ENCODE measurements around the gene AP5B1. TPM values are rescaled to one million over a fixed set of nuclear protein-coding genes. Genes with fewer than 3 reads are reported as not detected.

AP5B1 gene
- total RNA-seq, 3 donors from 2014 or later, result 15.5 to 19.3 (median 17.6) TPM

DNA sequence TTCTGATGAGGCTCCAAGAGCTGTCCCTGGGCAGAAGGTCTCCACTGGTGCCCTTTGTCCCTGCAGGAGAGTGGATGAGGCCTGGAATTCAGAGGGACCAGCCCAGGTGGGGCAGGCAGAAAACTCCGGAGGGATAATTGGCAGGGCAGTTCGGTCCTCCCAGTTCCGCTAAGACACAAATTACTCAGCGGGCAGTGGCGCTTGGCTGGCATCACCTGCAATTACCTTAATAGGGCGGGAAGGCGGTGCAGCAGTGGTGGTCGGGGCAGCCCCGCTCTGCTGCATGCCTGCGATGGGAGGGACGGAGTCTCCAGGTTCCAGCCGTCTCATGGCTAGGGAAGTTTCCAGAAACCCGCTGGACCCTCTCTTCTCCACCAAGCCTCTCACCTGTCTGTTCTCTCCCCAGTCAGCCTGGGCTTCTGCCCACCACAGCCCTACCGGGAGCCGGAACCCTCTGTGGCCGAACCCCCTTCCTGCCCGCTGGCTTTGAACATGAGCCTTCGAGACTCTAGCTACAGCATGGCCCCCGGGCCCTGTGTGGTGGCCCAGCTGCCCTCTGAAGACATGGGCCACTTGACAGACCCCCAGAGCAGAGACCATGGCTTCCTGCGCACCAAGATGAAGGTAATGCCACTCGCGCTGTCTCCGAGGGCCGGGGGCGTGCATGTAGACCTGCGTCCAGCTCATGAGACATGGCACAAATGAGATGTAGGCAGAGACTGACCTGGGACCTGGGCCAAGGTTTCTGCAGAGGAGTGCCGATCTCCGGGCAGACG lies 13.0 kb upstream of the AP5B1 start:
- intact Hi-C loops (cut with DNase I; ENCODE audit: low total_unique reads), result no loop called here
- DNase-seq (ENCODE audit: low spot score in 2 of 2), result no peak
- TF ChIP-seq POLR2AphosphoS5 (IDR thresholded peaks at IDR 0.05), result no peak
- TF ChIP-seq, protein P1, sequence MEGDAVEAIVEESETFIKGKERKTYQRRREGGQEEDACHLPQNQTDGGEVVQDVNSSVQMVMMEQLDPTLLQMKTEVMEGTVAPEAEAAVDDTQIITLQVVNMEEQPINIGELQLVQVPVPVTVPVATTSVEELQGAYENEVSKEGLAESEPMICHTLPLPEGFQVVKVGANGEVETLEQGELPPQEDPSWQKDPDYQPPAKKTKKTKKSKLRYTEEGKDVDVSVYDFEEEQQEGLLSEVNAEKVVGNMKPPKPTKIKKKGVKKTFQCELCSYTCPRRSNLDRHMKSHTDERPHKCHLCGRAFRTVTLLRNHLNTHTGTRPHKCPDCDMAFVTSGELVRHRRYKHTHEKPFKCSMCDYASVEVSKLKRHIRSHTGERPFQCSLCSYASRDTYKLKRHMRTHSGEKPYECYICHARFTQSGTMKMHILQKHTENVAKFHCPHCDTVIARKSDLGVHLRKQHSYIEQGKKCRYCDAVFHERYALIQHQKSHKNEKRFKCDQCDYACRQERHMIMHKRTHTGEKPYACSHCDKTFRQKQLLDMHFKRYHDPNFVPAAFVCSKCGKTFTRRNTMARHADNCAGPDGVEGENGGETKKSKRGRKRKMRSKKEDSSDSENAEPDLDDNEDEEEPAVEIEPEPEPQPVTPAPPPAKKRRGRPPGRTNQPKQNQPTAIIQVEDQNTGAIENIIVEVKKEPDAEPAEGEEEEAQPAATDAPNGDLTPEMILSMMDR (IDR thresholded peaks at IDR 0.05), result no peak
- Histone ChIP-seq H3K27me3 (no peaks in the 10 kb centered on the region), H3K36me3 (no peaks in the 10 kb centered on the region), H3K4me1 (peaks cover 0 to 24% of the 10 kb centered on the region in 2 donors), H3K9me3 (no peaks in the 10 kb centered on the region), H3K27ac (peak overlapping the region; percentile 77 to 83), H3K4me3 (no peak overlapping the region)

DNA sequence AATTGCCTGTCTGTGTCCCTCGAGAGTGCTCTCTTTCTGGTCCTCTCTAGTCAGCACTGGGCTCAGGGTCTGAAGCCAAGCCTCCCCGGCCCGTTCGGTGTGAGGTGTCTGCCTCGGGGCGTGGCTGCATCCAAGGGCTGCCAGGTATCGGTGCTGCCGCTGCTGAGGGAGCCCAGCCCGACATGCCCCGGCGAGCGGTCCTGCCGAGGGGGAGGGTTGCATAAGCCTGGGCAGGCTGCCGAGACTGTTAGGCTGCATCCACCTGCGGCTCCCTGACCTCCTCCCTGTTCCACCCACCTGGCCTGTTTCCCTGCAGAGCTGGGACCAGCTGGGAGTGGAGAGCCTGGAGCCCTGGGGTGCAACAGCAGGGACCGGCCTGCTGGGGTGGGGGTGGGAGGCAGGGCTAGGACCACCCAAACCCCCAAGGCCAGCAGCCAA lies 12.4 kb upstream of the AP5B1 start:
- DNase-seq (ENCODE audit: low spot score in 2 of 2), result peak; percentile 87 to 89
- Histone ChIP-seq H3K27ac (peak overlapping the region; percentile 77 to 83), H3K27me3 (no peaks in the 10 kb centered on the region), H3K9me3 (no peaks in the 10 kb centered on the region), H3K4me1 (peaks cover 0 to 24% of the 10 kb centered on the region in 2 donors), H3K4me3 (no peak overlapping the region), H3K36me3 (no peaks in the 10 kb centered on the region)
- intact Hi-C loops (cut with DNase I; ENCODE audit: low total_unique reads), result no loop called here
- TF ChIP-seq POLR2AphosphoS5 (IDR thresholded peaks at IDR 0.05) (no peak), POLR2A (IDR thresholded peaks at IDR 0.05) (no peak)
- TF ChIP-seq, protein P1 (IDR thresholded peaks at IDR 0.05), result no peak

DNA sequence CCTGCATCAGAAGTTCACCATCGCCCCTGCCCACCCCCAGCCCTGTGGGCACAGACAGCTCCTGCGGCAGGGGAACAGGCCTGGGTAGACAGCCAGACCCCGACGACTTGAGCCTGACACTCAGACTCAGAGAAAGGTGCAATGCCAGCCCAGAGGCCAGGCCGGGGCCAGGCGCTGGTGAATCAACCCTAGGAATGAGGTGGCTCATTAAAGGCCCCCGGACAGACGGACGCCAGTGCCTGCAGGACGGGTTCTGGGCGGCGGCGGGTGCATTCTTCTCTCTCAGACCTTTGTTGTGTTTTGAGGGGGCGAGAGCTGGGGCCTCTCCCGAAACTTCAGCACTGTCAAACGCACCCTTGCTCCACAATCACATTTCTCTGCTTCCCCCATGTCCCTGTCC lies 11.7 kb upstream of the AP5B1 start:
- Histone ChIP-seq H3K27ac (peak overlapping the region; percentile 77 to 83), H3K4me3 (no peak overlapping the region)
- DNase-seq (ENCODE audit: low spot score in 2 of 2), result no peak

DNA sequence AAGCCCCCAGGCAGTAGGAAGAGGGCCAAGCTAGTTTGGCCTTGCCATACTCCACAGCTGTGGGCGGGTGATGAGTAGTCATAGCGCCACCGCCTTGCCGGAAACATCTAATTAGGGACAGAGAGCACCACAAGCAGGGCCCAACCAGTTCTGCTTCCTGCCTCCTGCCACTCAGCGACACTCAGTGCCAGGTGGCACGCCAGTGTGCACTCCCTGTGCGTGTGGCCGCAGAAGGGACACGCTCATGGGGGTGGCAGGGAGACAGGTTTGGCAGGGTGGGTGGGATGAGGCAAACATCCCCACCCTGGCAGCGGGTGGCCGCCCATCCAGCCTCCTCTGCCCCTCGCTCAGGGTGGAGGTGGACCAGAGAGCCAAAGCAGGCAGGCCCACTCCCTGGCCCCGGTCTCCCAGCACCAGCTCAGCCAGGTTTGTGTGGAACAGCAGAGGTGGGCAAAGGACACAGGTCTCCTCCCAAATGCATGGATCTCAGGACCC lies 11.0 kb upstream of the AP5B1 start:
- DNase-seq (ENCODE audit: low spot score in 2 of 2), result peak in 1 of 2 donors; percentile 77
- peak overlapping the region; percentile 77 to 83 for H3K27ac ChIP-seq
- H3K36me3 ChIP-seq, result no peaks in the 10 kb centered on the region
- TF ChIP-seq POLR2AphosphoS5 (IDR thresholded peaks at IDR 0.05), result peak in 1 of 3 donors; percentile 34
- TF ChIP-seq, protein P1 (IDR thresholded peaks at IDR 0.05), result no peak
- H3K27me3 ChIP-seq, result peaks cover 0 to 3% of the 10 kb centered on the region in 2 donors
- H3K4me3 ChIP-seq, result peak overlapping the region in 1 of 3 donors; percentile 15
- H3K9me3 ChIP-seq, result no peaks in the 10 kb centered on the region
- peaks cover 0 to 24% of the 10 kb centered on the region in 2 donors for H3K4me1 ChIP-seq
- intact Hi-C loops (cut with DNase I; ENCODE audit: low total_unique reads), result no loop called here

More for the DNA sequence above, 11.7 kb upstream of the AP5B1 start:
- Histone ChIP-seq H3K27me3 (no peaks in the 10 kb centered on the region), H3K36me3 (no peaks in the 10 kb centered on the region), H3K9me3 (no peaks in the 10 kb centered on the region), H3K4me1 (peaks cover 0 to 24% of the 10 kb centered on the region in 2 donors)
- intact Hi-C loops (cut with DNase I; ENCODE audit: low total_unique reads), result no loop called here
- no peak for TF ChIP-seq POLR2A (IDR thresholded peaks at IDR 0.05)
- TF ChIP-seq, protein P1 (IDR thresholded peaks at IDR 0.05), result no peak
- TF ChIP-seq POLR2AphosphoS5 (IDR thresholded peaks at IDR 0.05), result no peak
